HEK293 (cell line): ENCODE results near the gene TFDP1.

Experiments
- CTCF ChIA-PET: fragments of 350-600 bp; formaldehyde crosslinking; extraction: SDS; loops from one replicate; lab custom pipeline; 2021; ENCODE audit warnings: antibody characterized with exemption; lab: Yijun Ruan, JAX
- POLR2A ChIA-PET: fragments of 300-600 bp; formaldehyde crosslinking; extraction: SDS; loops from one replicate; lab custom pipeline; 2020; ENCODE audit warnings: antibody characterized with exemption, inconsistent platforms; lab: Yijun Ruan, JAX
- H3K27ac ChIP-seq: fragments of 200-500 bp; sonication (Bioruptor generic); 2 replicates; pipeline ENCODE4 v1.5.1; 2014; ENCODE audit warnings: low read depth, low read length, control low read depth, inconsistent platforms; ENCODE audit errors: extremely low read depth
- H3K36me3 ChIP-seq, 2 experiments: fragments of 200-500 bp in 1 of 2; sonication (Bioruptor generic) in 1 of 2; 1 replicate in 1 of 2; 2 replicates in 1 of 2; pipeline ENCODE4 v1.5.1; 2014 to 2017; ENCODE audit warnings: inconsistent platforms in 2 of 2, low read length in 2 of 2; ENCODE audit not compliant: control insufficient read depth in 2 of 2, insufficient read depth in 1 of 2
- H3K4me1 ChIP-seq: fragments of 200-500 bp; sonication (Bioruptor generic); 2 replicates; pipeline ENCODE4 v1.5.1; 2014; ENCODE audit warnings: mild to moderate bottlenecking, low read length, inconsistent platforms; ENCODE audit not compliant: control insufficient read depth, insufficient read depth
- H3K4me3 ChIP-seq: 2 replicates; pipeline ENCODE4 v1.5.1; 2011; ENCODE audit warnings: low read depth, mild to moderate bottlenecking, control low read depth, low read length, moderate library complexity
- H3K9me3 ChIP-seq: fragments of 200-500 bp; sonication (Bioruptor generic); 2 replicates; pipeline ENCODE4 v1.5.1; 2014; ENCODE audit warnings: low read depth, low read length, inconsistent platforms; ENCODE audit not compliant: control insufficient read depth, insufficient read depth
- TCF7L2 ChIP-seq: IDR thresholded peaks from 2 replicates; pipeline ENCODE4 v1.6.1; 2011; ENCODE audit warnings: low read depth, mild to moderate bottlenecking, inconsistent platforms, low read length, moderate library complexity, borderline replicate concordance
- ZFP3 ChIP-seq: fragments of 450-650 bp; formaldehyde crosslinking; IDR thresholded peaks from 2 replicates; pipeline ENCODE4 v1.5.1; 2016; ENCODE audit warnings: low read depth, missing biosample characterization, missing genetic modification characterization
- ZNF138 ChIP-seq: fragments of 450-650 bp; formaldehyde crosslinking; IDR thresholded peaks from 2 replicates; pipeline ENCODE4 v1.5.1; 2016; ENCODE audit warnings: missing biosample characterization, missing genetic modification characterization, borderline replicate concordance
- ZNF2 ChIP-seq: fragments of 450-650 bp; formaldehyde crosslinking; IDR thresholded peaks from 2 replicates; pipeline ENCODE4 v1.5.1; 2016; ENCODE audit warnings: missing biosample characterization, missing genetic modification characterization
- ZNF214 ChIP-seq: fragments of 450-650 bp; formaldehyde crosslinking; IDR thresholded peaks from 2 replicates; pipeline ENCODE4 v1.5.1; 2017; ENCODE audit warnings: missing biosample characterization, mild to moderate bottlenecking, missing genetic modification characterization, borderline replicate concordance
- ZNF266 ChIP-seq: fragments of 450-650 bp; formaldehyde crosslinking; IDR thresholded peaks from 2 replicates; pipeline ENCODE4 v1.5.1; 2016; ENCODE audit warnings: missing biosample characterization, missing genetic modification characterization, low read depth
- ZNF473 ChIP-seq: fragments of 450-650 bp; formaldehyde crosslinking; IDR thresholded peaks from 2 replicates; pipeline ENCODE4 v1.5.1; 2017; ENCODE audit warnings: missing biosample characterization, missing genetic modification characterization
- ZNF549 ChIP-seq: fragments of 450-650 bp; IDR thresholded peaks from 2 replicates; pipeline ENCODE4 v1.5.1; 2018; ENCODE audit warnings: missing biosample characterization, missing genetic modification characterization, mild to moderate bottlenecking, inconsistent platforms, moderate library complexity
- TF ChIP-seq, protein P1 (sequence below): fragments of 450-650 bp; formaldehyde crosslinking; IDR thresholded peaks from 2 replicates; pipeline ENCODE4 v1.5.1; 2016; ENCODE audit warnings: missing biosample characterization, missing genetic modification characterization
- TF ChIP-seq, protein P2 (sequence below): fragments of 450-650 bp; formaldehyde crosslinking; IDR thresholded peaks from 2 replicates; pipeline ENCODE4 v1.5.1; 2016; ENCODE audit warnings: missing biosample characterization, missing genetic modification characterization, borderline replicate concordance
- TF ChIP-seq, protein P3 (sequence below): fragments of 450-650 bp; formaldehyde crosslinking; IDR thresholded peaks from 2 replicates; pipeline ENCODE4 v1.5.1; 2016; ENCODE audit warnings: missing biosample characterization, missing genetic modification characterization, borderline replicate concordance
- TF ChIP-seq, protein P4 (sequence below): fragments of 450-650 bp; formaldehyde crosslinking; IDR thresholded peaks from 2 replicates; pipeline ENCODE4 v1.5.1; 2016; ENCODE audit warnings: missing biosample characterization, missing genetic modification characterization

Gene TFDP1

DNA sequence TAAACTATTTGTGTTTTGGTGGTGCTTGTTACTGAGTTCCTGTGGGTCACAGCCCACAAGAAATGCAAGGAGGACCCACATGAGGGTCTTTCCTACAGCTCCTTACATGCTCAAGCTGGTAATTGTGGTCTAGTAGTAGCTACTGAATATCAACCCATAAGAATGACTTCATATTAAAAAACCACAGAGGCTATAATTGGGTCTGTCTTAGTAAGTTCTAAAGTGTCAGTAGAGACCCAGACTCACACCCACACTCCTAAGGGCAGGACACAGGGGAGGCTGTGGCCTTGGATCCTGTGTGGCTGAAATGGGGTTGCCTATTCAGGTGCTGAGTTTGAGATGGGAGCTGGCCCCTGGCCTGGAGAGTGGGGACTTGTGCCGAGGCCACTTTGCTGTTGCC is 19.6 kb downstream of the TFDP1 start:
- ChIA-PET CTCF (interaction anchor here (0.7 kb wide), 1 partner anchor 13 kb away, joined by 3 read pairs; no protein-coding TSS in a partner anchor), POLR2A (no interaction called here)
- Histone ChIP-seq H3K9me3 (no peaks in the 10 kb centered on the region), H3K4me1 (no peaks in the 10 kb centered on the region; the same call in 1 of the 2 replicates), H3K4me3 (no peak overlapping the region), H3K36me3 (peaks cover 0 to 80% of the 10 kb centered on the region in 2 experiments; a peak in 2 of 3 replicates), H3K27ac (no peak overlapping the region)
- TF ChIP-seq, protein P1, sequence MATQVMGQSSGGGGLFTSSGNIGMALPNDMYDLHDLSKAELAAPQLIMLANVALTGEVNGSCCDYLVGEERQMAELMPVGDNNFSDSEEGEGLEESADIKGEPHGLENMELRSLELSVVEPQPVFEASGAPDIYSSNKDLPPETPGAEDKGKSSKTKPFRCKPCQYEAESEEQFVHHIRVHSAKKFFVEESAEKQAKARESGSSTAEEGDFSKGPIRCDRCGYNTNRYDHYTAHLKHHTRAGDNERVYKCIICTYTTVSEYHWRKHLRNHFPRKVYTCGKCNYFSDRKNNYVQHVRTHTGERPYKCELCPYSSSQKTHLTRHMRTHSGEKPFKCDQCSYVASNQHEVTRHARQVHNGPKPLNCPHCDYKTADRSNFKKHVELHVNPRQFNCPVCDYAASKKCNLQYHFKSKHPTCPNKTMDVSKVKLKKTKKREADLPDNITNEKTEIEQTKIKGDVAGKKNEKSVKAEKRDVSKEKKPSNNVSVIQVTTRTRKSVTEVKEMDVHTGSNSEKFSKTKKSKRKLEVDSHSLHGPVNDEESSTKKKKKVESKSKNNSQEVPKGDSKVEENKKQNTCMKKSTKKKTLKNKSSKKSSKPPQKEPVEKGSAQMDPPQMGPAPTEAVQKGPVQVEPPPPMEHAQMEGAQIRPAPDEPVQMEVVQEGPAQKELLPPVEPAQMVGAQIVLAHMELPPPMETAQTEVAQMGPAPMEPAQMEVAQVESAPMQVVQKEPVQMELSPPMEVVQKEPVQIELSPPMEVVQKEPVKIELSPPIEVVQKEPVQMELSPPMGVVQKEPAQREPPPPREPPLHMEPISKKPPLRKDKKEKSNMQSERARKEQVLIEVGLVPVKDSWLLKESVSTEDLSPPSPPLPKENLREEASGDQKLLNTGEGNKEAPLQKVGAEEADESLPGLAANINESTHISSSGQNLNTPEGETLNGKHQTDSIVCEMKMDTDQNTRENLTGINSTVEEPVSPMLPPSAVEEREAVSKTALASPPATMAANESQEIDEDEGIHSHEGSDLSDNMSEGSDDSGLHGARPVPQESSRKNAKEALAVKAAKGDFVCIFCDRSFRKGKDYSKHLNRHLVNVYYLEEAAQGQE (tag by site-specific recombination): no peak
- TF ChIP-seq ZNF138 (tag by site-specific recombination) (no peak), ZNF473 (tag by site-specific recombination) (no peak)

DNA sequence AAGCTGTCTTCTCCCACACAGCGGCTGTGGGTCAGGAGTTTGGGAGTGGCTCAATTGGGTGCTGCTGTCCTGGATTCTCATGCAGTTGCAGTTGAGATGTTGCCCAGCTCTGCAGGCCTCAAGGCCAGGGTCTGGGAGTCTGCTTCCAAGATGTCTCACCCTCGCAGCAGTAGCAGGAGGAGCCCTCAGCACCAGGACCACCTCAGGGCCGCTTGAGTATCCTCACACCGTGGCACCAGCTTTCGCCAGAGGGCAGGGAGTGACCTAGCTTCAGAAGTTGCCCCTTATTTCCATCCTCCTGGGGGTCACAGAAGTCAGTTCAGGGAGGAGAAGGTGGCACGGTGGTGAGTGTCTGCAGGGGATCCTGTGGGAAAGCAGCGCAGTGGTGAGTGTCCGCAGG is 20.9 kb downstream of the TFDP1 start:
- H3K4me3 ChIP-seq: no peak overlapping the region
- H3K9me3 ChIP-seq: no peaks in the 10 kb centered on the region
- H3K4me1 ChIP-seq: no peaks in the 10 kb centered on the region; the same call in 1 of the 2 replicates
- POLR2A ChIA-PET: no interaction called here
- H3K36me3 ChIP-seq: peaks cover 0 to 80% of the 10 kb centered on the region in 2 experiments; a peak in 2 of 3 replicates
- no peak overlapping the region for H3K27ac ChIP-seq
- CTCF ChIA-PET: no interaction called here
- TF ChIP-seq ZFP3 (no peak), TCF7L2 (no peak), ZNF549 (no peak), ZNF214 (no peak), ZNF266 (tag by site-specific recombination) (no peak), ZNF2 (no peak)
- TF ChIP-seq, protein P2, sequence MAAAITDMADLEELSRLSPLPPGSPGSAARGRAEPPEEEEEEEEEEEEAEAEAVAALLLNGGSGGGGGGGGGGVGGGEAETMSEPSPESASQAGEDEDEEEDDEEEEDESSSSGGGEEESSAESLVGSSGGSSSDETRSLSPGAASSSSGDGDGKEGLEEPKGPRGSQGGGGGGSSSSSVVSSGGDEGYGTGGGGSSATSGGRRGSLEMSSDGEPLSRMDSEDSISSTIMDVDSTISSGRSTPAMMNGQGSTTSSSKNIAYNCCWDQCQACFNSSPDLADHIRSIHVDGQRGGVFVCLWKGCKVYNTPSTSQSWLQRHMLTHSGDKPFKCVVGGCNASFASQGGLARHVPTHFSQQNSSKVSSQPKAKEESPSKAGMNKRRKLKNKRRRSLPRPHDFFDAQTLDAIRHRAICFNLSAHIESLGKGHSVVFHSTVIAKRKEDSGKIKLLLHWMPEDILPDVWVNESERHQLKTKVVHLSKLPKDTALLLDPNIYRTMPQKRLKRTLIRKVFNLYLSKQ: no peak
- TF ChIP-seq, protein P3, sequence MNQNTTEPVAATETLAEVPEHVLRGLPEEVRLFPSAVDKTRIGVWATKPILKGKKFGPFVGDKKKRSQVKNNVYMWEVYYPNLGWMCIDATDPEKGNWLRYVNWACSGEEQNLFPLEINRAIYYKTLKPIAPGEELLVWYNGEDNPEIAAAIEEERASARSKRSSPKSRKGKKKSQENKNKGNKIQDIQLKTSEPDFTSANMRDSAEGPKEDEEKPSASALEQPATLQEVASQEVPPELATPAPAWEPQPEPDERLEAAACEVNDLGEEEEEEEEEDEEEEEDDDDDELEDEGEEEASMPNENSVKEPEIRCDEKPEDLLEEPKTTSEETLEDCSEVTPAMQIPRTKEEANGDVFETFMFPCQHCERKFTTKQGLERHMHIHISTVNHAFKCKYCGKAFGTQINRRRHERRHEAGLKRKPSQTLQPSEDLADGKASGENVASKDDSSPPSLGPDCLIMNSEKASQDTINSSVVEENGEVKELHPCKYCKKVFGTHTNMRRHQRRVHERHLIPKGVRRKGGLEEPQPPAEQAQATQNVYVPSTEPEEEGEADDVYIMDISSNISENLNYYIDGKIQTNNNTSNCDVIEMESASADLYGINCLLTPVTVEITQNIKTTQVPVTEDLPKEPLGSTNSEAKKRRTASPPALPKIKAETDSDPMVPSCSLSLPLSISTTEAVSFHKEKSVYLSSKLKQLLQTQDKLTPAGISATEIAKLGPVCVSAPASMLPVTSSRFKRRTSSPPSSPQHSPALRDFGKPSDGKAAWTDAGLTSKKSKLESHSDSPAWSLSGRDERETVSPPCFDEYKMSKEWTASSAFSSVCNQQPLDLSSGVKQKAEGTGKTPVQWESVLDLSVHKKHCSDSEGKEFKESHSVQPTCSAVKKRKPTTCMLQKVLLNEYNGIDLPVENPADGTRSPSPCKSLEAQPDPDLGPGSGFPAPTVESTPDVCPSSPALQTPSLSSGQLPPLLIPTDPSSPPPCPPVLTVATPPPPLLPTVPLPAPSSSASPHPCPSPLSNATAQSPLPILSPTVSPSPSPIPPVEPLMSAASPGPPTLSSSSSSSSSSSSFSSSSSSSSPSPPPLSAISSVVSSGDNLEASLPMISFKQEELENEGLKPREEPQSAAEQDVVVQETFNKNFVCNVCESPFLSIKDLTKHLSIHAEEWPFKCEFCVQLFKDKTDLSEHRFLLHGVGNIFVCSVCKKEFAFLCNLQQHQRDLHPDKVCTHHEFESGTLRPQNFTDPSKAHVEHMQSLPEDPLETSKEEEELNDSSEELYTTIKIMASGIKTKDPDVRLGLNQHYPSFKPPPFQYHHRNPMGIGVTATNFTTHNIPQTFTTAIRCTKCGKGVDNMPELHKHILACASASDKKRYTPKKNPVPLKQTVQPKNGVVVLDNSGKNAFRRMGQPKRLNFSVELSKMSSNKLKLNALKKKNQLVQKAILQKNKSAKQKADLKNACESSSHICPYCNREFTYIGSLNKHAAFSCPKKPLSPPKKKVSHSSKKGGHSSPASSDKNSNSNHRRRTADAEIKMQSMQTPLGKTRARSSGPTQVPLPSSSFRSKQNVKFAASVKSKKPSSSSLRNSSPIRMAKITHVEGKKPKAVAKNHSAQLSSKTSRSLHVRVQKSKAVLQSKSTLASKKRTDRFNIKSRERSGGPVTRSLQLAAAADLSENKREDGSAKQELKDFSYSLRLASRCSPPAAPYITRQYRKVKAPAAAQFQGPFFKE: no peak
- TF ChIP-seq, protein P4, sequence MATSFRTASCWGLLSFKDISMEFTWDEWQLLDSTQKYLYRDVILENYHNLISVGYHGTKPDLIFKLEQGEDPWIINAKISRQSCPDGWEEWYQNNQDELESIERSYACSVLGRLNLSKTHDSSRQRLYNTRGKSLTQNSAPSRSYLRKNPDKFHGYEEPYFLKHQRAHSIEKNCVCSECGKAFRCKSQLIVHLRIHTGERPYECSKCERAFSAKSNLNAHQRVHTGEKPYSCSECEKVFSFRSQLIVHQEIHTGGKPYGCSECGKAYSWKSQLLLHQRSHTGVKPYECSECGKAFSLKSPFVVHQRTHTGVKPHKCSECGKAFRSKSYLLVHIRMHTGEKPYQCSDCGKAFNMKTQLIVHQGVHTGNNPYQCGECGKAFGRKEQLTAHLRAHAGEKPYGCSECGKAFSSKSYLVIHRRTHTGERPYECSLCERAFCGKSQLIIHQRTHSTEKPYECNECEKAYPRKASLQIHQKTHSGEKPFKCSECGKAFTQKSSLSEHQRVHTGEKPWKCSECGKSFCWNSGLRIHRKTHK (tag by site-specific recombination): no peak
